GM23338 (cell line): ENCODE measurements around the gene SCN7A. TPM values are rescaled to one million over a fixed set of nuclear protein-coding genes. Genes with fewer than 3 reads are reported as not detected.

Experiments used
- ATAC-seq: fragments of 200-7000 bp; cut with Tn5 transposase; 3 replicates; pipeline ENCODE4 v1.9.1; 2020
- DNase-seq: peaks from one replicate; pipeline ENCODE4 v3.0.0-alpha.2; 2015; ENCODE audit warnings: low spot score
- H2AFZ ChIP-seq: fragments of 200-600 bp; sonication (generic); 2 replicates; pipeline ENCODE4 v1.8.0; 2016; ENCODE audit warnings: antibody characterized with exemption, mild to moderate bottlenecking, moderate library complexity
- H3F3A ChIP-seq: fragments of 200-600 bp; sonication (generic); replicated peaks from 2 replicates; pipeline ENCODE4 v1.8.0; 2017; ENCODE audit warnings: antibody characterized with exemption, mixed run types, low read depth
- H3K27ac ChIP-seq: fragments of 200-600 bp; sonication (generic); 2 replicates; pipeline ENCODE4 v1.6.1; 2016; ENCODE audit warnings: low read depth
- H3K27me3 ChIP-seq: fragments of 200-600 bp; sonication (generic); 2 replicates; pipeline ENCODE4 v1.8.0; 2016; ENCODE audit warnings: mild to moderate bottlenecking, mixed run types, moderate library complexity; ENCODE audit not compliant: insufficient read depth
- H3K36me3 ChIP-seq: fragments of 200-600 bp; sonication (generic); 2 replicates; pipeline ENCODE4 v1.8.0; 2016; ENCODE audit warnings: mild to moderate bottlenecking; ENCODE audit not compliant: insufficient read depth
- H3K4me1 ChIP-seq: fragments of 200-600 bp; sonication (generic); 2 replicates; pipeline ENCODE4 v1.8.0; 2016; ENCODE audit warnings: mild to moderate bottlenecking, moderate library complexity; ENCODE audit not compliant: insufficient read depth
- H3K4me2 ChIP-seq: fragments of 200-600 bp; sonication (generic); 2 replicates; pipeline ENCODE4 v1.7.1; 2017; ENCODE audit warnings: mixed run types
- H3K4me3 ChIP-seq: fragments of 200-600 bp; sonication (generic); 2 replicates; pipeline ENCODE4 v1.6.1; 2016; ENCODE audit warnings: mixed run types
- H3K79me2 ChIP-seq: fragments of 200-600 bp; sonication (generic); replicated peaks from 2 replicates; pipeline ENCODE4 v1.8.0; 2017; ENCODE audit warnings: mild to moderate bottlenecking; ENCODE audit not compliant: insufficient read depth
- H3K9me2 ChIP-seq: fragments of 200-600 bp; sonication (generic); 2 replicates; pipeline ENCODE4 v1.8.0; 2017; ENCODE audit not compliant: insufficient read depth
- H4K20me1 ChIP-seq: fragments of 200-600 bp; sonication (generic); replicated peaks from 2 replicates; pipeline ENCODE4 v1.8.0; 2017; ENCODE audit warnings: mild to moderate bottlenecking; ENCODE audit not compliant: insufficient read depth
- H3K27ac Mint-ChIP-seq: 2 replicates; pipeline ENCODE4 v1.8.0; 2020; ENCODE audit warnings: inconsistent platforms, mild to moderate bottlenecking, moderate library complexity, mixed read lengths
- H3K27me3 Mint-ChIP-seq: 3 replicates; pipeline ENCODE4 v1.8.0; 2022; ENCODE audit warnings: low read depth, mild to moderate bottlenecking, moderate library complexity, mixed read lengths, inconsistent platforms; ENCODE audit not compliant: insufficient read depth, poor library complexity
- H3K36me3 Mint-ChIP-seq: 3 replicates; pipeline ENCODE4 v1.8.0; 2021; ENCODE audit warnings: low read depth, mild to moderate bottlenecking, inconsistent platforms, moderate library complexity, mixed read lengths
- H3K4me1 Mint-ChIP-seq: 3 replicates; pipeline ENCODE4 v1.8.0; 2020; ENCODE audit warnings: mild to moderate bottlenecking, inconsistent platforms, mixed read lengths
- H3K4me3 Mint-ChIP-seq: 3 replicates; pipeline ENCODE4 v1.8.0; 2021; ENCODE audit warnings: moderate library complexity, mild to moderate bottlenecking, inconsistent platforms, mixed read lengths
- H3K9me3 Mint-ChIP-seq: 3 replicates; pipeline ENCODE4 v1.8.0; 2020; ENCODE audit warnings: moderate library complexity, mild to moderate bottlenecking, inconsistent platforms, mixed read lengths
- EZH2phosphoT487 ChIP-seq: fragments of 200-600 bp; sonication (generic); IDR thresholded peaks from one replicate; pipeline ENCODE4 v1.8.1; 2018; ENCODE audit warnings: antibody characterized with exemption; ENCODE audit not compliant: unreplicated experiment
- JUNB ChIP-seq: IDR thresholded peaks from one replicate; pipeline ENCODE4 v1.6.1; 2016; ENCODE audit warnings: antibody characterized with exemption; ENCODE audit not compliant: unreplicated experiment
- POLR2AphosphoS5 ChIP-seq: IDR thresholded peaks from 2 replicates; pipeline ENCODE4 v1.6.1; 2016; ENCODE audit warnings: antibody characterized with exemption, low read depth
- STAT1 ChIP-seq: IDR thresholded peaks from one replicate; pipeline ENCODE4 v1.6.1; 2016; ENCODE audit warnings: antibody characterized with exemption; ENCODE audit not compliant: unreplicated experiment
- ZNF114 ChIP-seq: fragments of 250-450 bp; sonication (Bioruptor Pico); IDR thresholded peaks from 2 replicates; pipeline ENCODE4 v1.5.0; 2020; ENCODE audit warnings: mild to moderate bottlenecking, moderate library complexity
- ZNF331 ChIP-seq: fragments of 250-450 bp; sonication (Bioruptor Pico); IDR thresholded peaks from 2 replicates; pipeline ENCODE4 v1.5.0; 2020; ENCODE audit warnings: low read depth, mild to moderate bottlenecking, moderate library complexity
- polyA plus RNA-seq: library from polyadenylated mRNA; unstranded; fragments of >200 nt; fragmentation: Nextera tagmentation; extraction: Ambion mirVana; gene quantifications from 2 replicates; pipeline ENCODE4 v1.2.1, GENCODE V29; 2016
- total RNA-seq: library from RNA; depleted of rRNA; stranded (reverse); fragments of >200 nt; shearing (Covaris generic); gene quantifications from 2 replicates; pipeline ENCODE4 v1.2.3, GENCODE V29; 2014
- TF ChIP-seq, protein P1 (sequence below): fragments of 250-450 bp; sonication (Bioruptor Pico); IDR thresholded peaks from 2 replicates; pipeline ENCODE4 v1.5.0; 2020; ENCODE audit warnings: mild to moderate bottlenecking, moderate library complexity
- TF ChIP-seq, protein P2 (sequence below), 2 experiments: fragments of 200-600 bp in 1 of 2; sonication (generic) in 1 of 2; conservative IDR thresholded peaks; 2 replicates each; pipeline versions ENCODE4 v1.5.1 to v1.6.1; 2016 to 2017; ENCODE audit warnings: antibody characterized with exemption in 2 of 2, low read depth in 2 of 2, mild to moderate bottlenecking in 2 of 2, moderate library complexity in 1 of 2
- TF ChIP-seq, protein P3 (sequence below): IDR thresholded peaks from one replicate; pipeline ENCODE4 v1.6.1; 2018; ENCODE audit warnings: antibody characterized with exemption; ENCODE audit not compliant: unreplicated experiment
- TF ChIP-seq, protein P4 (sequence below): IDR thresholded peaks from 2 replicates; pipeline ENCODE4 v1.6.1; 2016; ENCODE audit warnings: antibody characterized with exemption

Gene SCN7A
- total and polyA plus RNA-seq, 2 experiments from 2014 or later: 0.10 to 0.42 TPM

DNA sequence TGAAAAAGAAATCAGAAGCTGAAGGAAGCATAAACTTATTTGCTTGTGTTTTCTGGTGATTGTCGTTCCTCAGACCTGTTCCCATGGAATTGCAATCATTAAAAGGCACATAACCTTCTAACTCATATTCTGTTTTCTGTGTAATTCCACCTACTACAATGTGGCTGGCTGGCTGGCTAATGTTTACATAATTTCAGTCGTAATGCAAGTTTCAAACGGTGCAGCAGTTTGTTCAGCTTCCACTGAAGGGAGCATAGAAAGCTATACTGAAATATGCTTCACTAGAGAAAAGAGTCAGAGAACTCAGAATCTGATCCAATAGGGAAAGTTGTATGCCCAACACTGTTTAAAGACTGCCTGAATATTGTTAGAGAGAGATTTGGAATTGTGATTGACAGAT lies 27.1 kb upstream of the SCN7A start (continued):
- TF ChIP-seq, protein P1, sequence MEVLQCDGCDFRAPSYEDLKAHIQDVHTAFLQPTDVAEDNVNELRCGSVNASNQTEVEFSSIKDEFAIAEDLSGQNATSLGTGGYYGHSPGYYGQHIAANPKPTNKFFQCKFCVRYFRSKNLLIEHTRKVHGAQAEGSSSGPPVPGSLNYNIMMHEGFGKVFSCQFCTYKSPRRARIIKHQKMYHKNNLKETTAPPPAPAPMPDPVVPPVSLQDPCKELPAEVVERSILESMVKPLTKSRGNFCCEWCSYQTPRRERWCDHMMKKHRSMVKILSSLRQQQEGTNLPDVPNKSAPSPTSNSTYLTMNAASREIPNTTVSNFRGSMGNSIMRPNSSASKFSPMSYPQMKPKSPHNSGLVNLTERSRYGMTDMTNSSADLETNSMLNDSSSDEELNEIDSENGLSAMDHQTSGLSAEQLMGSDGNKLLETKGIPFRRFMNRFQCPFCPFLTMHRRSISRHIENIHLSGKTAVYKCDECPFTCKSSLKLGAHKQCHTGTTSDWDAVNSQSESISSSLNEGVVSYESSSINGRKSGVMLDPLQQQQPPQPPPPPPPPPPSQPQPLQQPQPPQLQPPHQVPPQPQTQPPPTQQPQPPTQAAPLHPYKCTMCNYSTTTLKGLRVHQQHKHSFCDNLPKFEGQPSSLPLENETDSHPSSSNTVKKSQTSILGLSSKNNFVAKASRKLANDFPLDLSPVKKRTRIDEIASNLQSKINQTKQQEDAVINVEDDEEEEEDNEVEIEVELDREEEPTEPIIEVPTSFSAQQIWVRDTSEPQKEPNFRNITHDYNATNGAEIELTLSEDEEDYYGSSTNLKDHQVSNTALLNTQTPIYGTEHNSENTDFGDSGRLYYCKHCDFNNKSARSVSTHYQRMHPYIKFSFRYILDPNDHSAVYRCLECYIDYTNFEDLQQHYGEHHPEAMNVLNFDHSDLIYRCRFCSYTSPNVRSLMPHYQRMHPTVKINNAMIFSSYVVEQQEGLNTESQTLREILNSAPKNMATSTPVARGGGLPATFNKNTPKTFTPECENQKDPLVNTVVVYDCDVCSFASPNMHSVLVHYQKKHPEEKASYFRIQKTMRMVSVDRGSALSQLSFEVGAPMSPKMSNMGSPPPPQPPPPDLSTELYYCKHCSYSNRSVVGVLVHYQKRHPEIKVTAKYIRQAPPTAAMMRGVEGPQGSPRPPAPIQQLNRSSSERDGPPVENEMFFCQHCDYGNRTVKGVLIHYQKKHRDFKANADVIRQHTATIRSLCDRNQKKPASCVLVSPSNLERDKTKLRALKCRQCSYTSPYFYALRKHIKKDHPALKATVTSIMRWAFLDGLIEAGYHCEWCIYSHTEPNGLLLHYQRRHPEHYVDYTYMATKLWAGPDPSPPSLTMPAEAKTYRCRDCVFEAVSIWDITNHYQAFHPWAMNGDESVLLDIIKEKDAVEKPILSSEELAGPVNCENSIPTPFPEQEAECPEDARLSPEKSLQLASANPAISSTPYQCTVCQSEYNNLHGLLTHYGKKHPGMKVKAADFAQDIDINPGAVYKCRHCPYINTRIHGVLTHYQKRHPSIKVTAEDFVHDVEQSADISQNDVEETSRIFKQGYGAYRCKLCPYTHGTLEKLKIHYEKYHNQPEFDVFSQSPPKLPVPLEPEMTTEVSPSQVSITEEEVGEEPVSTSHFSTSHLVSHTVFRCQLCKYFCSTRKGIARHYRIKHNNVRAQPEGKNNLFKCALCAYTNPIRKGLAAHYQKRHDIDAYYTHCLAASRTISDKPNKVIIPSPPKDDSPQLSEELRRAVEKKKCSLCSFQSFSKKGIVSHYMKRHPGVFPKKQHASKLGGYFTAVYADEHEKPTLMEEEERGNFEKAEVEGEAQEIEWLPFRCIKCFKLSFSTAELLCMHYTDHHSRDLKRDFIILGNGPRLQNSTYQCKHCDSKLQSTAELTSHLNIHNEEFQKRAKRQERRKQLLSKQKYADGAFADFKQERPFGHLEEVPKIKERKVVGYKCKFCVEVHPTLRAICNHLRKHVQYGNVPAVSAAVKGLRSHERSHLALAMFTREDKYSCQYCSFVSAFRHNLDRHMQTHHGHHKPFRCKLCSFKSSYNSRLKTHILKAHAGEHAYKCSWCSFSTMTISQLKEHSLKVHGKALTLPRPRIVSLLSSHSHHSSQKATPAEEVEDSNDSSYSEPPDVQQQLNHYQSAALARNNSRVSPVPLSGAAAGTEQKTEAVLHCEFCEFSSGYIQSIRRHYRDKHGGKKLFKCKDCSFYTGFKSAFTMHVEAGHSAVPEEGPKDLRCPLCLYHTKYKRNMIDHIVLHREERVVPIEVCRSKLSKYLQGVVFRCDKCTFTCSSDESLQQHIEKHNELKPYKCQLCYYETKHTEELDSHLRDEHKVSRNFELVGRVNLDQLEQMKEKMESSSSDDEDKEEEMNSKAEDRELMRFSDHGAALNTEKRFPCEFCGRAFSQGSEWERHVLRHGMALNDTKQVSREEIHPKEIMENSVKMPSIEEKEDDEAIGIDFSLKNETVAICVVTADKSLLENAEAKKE: no peak
- no peak for TF ChIP-seq POLR2AphosphoS5
- TF ChIP-seq STAT1: no peak
- no peak for TF ChIP-seq EZH2phosphoT487
- no peak for TF ChIP-seq ZNF114 (CRISPR knock-in tag)
- TF ChIP-seq, protein P2, sequence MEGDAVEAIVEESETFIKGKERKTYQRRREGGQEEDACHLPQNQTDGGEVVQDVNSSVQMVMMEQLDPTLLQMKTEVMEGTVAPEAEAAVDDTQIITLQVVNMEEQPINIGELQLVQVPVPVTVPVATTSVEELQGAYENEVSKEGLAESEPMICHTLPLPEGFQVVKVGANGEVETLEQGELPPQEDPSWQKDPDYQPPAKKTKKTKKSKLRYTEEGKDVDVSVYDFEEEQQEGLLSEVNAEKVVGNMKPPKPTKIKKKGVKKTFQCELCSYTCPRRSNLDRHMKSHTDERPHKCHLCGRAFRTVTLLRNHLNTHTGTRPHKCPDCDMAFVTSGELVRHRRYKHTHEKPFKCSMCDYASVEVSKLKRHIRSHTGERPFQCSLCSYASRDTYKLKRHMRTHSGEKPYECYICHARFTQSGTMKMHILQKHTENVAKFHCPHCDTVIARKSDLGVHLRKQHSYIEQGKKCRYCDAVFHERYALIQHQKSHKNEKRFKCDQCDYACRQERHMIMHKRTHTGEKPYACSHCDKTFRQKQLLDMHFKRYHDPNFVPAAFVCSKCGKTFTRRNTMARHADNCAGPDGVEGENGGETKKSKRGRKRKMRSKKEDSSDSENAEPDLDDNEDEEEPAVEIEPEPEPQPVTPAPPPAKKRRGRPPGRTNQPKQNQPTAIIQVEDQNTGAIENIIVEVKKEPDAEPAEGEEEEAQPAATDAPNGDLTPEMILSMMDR (conservative IDR thresholded peaks at IDR 0.05; ENCODE audit: low read depth in 2 of 2): no peak
- no peak for TF ChIP-seq JUNB

DNA sequence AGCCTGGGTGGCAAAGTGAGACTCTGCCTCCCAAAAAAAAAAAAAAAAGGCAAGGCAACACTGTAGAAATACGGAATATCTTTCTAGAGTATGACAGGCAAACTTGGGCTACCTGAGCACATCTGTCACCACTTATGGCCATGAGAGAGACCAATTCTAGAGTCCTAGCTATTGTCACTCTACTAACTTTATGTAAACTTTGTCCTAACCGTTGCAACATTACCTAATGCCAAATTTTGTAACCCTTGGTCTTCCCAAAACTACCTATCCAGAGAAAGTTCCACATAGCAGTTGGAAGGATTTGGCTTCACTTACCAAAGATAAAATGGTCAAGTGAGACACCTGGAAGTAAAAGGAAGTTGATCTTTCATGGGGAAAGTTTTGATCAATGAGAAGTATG lies 26.6 kb upstream of the SCN7A start:
- Mint-ChIP-seq H3K4me3 (no peak overlapping the region), H3K36me3 (no peaks in the 10 kb centered on the region), H3K27ac (no peak overlapping the region), H3K4me1 (peaks cover 10% of the 10 kb centered on the region), H3K9me3 (no peaks in the 10 kb centered on the region), H3K27me3 (peaks cover 2% of the 10 kb centered on the region)
- H3K36me3 ChIP-seq: no peaks in the 10 kb centered on the region
- no peak for DNase-seq
- H3K4me3 ChIP-seq: no peak overlapping the region
- no peaks in the 10 kb centered on the region for H4K20me1 ChIP-seq
- no peaks in the 10 kb centered on the region for H3K9me2 ChIP-seq
- no peak overlapping the region for H3K4me2 ChIP-seq
- no peak for ATAC-seq
- H3K27me3 ChIP-seq: no peaks in the 10 kb centered on the region
- peaks cover 6% of the 10 kb centered on the region; the same call in 1 of the 2 replicates for H3K4me1 ChIP-seq
- no peaks in the 10 kb centered on the region for H3F3A ChIP-seq
- no peak overlapping the region for H3K27ac ChIP-seq
- H3K79me2 ChIP-seq: no peaks in the 10 kb centered on the region
- no peak overlapping the region for H2AFZ ChIP-seq
- TF ChIP-seq EZH2phosphoT487 (no peak), ZNF331 (CRISPR knock-in tag) (no peak), POLR2AphosphoS5 (no peak), ZNF114 (CRISPR knock-in tag) (no peak), STAT1 (no peak), JUNB (no peak)
- TF ChIP-seq, protein P2 (conservative IDR thresholded peaks at IDR 0.05; ENCODE audit: low read depth in 2 of 2): no peak
- TF ChIP-seq, protein P3, sequence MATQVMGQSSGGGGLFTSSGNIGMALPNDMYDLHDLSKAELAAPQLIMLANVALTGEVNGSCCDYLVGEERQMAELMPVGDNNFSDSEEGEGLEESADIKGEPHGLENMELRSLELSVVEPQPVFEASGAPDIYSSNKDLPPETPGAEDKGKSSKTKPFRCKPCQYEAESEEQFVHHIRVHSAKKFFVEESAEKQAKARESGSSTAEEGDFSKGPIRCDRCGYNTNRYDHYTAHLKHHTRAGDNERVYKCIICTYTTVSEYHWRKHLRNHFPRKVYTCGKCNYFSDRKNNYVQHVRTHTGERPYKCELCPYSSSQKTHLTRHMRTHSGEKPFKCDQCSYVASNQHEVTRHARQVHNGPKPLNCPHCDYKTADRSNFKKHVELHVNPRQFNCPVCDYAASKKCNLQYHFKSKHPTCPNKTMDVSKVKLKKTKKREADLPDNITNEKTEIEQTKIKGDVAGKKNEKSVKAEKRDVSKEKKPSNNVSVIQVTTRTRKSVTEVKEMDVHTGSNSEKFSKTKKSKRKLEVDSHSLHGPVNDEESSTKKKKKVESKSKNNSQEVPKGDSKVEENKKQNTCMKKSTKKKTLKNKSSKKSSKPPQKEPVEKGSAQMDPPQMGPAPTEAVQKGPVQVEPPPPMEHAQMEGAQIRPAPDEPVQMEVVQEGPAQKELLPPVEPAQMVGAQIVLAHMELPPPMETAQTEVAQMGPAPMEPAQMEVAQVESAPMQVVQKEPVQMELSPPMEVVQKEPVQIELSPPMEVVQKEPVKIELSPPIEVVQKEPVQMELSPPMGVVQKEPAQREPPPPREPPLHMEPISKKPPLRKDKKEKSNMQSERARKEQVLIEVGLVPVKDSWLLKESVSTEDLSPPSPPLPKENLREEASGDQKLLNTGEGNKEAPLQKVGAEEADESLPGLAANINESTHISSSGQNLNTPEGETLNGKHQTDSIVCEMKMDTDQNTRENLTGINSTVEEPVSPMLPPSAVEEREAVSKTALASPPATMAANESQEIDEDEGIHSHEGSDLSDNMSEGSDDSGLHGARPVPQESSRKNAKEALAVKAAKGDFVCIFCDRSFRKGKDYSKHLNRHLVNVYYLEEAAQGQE: no peak
- TF ChIP-seq, protein P4, sequence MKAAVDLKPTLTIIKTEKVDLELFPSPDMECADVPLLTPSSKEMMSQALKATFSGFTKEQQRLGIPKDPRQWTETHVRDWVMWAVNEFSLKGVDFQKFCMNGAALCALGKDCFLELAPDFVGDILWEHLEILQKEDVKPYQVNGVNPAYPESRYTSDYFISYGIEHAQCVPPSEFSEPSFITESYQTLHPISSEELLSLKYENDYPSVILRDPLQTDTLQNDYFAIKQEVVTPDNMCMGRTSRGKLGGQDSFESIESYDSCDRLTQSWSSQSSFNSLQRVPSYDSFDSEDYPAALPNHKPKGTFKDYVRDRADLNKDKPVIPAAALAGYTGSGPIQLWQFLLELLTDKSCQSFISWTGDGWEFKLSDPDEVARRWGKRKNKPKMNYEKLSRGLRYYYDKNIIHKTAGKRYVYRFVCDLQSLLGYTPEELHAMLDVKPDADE: no peak
